K562 (cell line): ENCODE results near the gene IL1RN. TPM values are rescaled to one million over a fixed set of nuclear protein-coding genes. Genes with fewer than 3 reads are reported as not detected.

ENCODE experiments used
- ATAC-seq: fragments of 200-7000 bp; cut with Tn5 transposase; 3 replicates; pipeline ENCODE4 v1.9.1; 2020; ENCODE audit warnings: moderate library complexity
- BruUV-seq: library from RNA; stranded (reverse); fragments of 400-500 nt; replicated peaks from 2 replicates; lab custom pipeline; 2021; lab: Mats Ljungman, UMichigan
- CTCF ChIA-PET: fragments of 300-600 bp; formaldehyde crosslinking; extraction: SDS; loops from one replicate; lab custom pipeline; 2021; ENCODE audit warnings: low intra/inter-chr PET ratio; lab: Yijun Ruan, JAX
- POLR2A ChIA-PET: fragments of 300-600, 350-650 bp; sonication (Branson Sonifier 250); formaldehyde crosslinking; extraction: SDS; loops from one replicate; lab custom pipeline; 2021; ENCODE audit warnings: antibody characterized with exemption, inconsistent platforms; lab: Yijun Ruan, JAX
- DNase-seq, 4 experiments: peaks; one replicate each; pipeline versions ENCODE4 v3.0.0 to v3.0.0-alpha.2; 2011 to 2018; ENCODE audit warnings: low spot score in 3 of 4, mixed read lengths in 3 of 4; ENCODE audit errors: extremely low read depth in 1 of 4
- FAIRE-seq: peaks from 2 replicates; lab custom pipeline; 2011; peaks lifted over from hg19 to GRCh38; lab: Jason Lieb, UNC
- H2AFZ ChIP-seq: 2 replicates; pipeline ENCODE4 v1.6.0; 2011; ENCODE audit warnings: low read depth, low read length, control low read depth, inconsistent platforms
- H3K27ac ChIP-seq: fragments of 200-600 bp; 3 replicates; pipeline ENCODE4 v1.8.0; 2011; ENCODE audit warnings: low read depth, mild to moderate bottlenecking, control low read depth, inconsistent platforms, low read length, moderate library complexity, mixed read lengths; ENCODE audit errors: extremely low read depth
- H3K27me3 ChIP-seq, 2 experiments: fragments of 300-600 bp in 1 of 2; 2 replicates in 1 of 2; 3 replicates in 1 of 2; pipeline versions ENCODE4 v1.6.0 to v1.8.0; 2011; ENCODE audit warnings: inconsistent platforms in 2 of 2, low read length in 2 of 2, mild to moderate bottlenecking in 1 of 2, mixed read lengths in 1 of 2, moderate library complexity in 1 of 2; ENCODE audit not compliant: control insufficient read depth in 2 of 2, insufficient read depth in 2 of 2
- H3K36me3 ChIP-seq: fragments of 300-600 bp; 3 replicates; pipeline ENCODE4 v1.8.0; 2011; ENCODE audit warnings: mild to moderate bottlenecking, low read length, inconsistent platforms; ENCODE audit not compliant: control insufficient read depth, insufficient read depth
- H3K4me1 ChIP-seq, 2 experiments: fragments of 200-600 bp in 1 of 2; replicated peaks in 1 of 2; 2 replicates in 1 of 2; 3 replicates in 1 of 2; pipeline versions ENCODE4 v1.5.1 to v1.8.0; 2011; ENCODE audit warnings: inconsistent platforms in 2 of 2, low read length in 2 of 2, mild to moderate bottlenecking in 1 of 2, mixed read lengths in 1 of 2, moderate library complexity in 1 of 2; ENCODE audit not compliant: control insufficient read depth in 2 of 2, insufficient read depth in 2 of 2
- H3K4me2 ChIP-seq: 2 replicates; pipeline ENCODE4 v1.6.1; 2011; ENCODE audit warnings: low read length, control low read depth, inconsistent platforms, mixed read lengths; ENCODE audit not compliant: insufficient read depth
- H3K4me3 ChIP-seq: fragments of 200-600 bp; sonication (generic), shearing (Covaris generic); 2 replicates; pipeline ENCODE4 v1.5.1; 2016; ENCODE audit warnings: control low read depth, inconsistent platforms
- H3K79me2 ChIP-seq: fragments of 200-600 bp; 3 replicates; pipeline ENCODE4 v1.8.0; 2011; ENCODE audit warnings: low read length, inconsistent platforms; ENCODE audit not compliant: control insufficient read depth, insufficient read depth
- H3K9ac ChIP-seq, 2 experiments: 2 replicates each; pipeline versions ENCODE4 v1.6.0 to v1.6.1; 2011; ENCODE audit warnings: low read depth in 2 of 2, low read length in 2 of 2, control low read depth in 1 of 2, inconsistent platforms in 1 of 2, mild to moderate bottlenecking in 1 of 2, mixed read lengths in 1 of 2; ENCODE audit not compliant: insufficient read depth in 1 of 2
- H3K9me1 ChIP-seq: one replicate; pipeline ENCODE4 v1.6.0; 2011; ENCODE audit warnings: inconsistent platforms, mild to moderate bottlenecking, low read length, moderate library complexity; ENCODE audit not compliant: control insufficient read depth, insufficient read depth
- H3K9me3 ChIP-seq: replicated peaks from 2 replicates; pipeline ENCODE4 v1.5.1; 2011; ENCODE audit warnings: low read depth, low read length, inconsistent platforms; ENCODE audit not compliant: control insufficient read depth, insufficient read depth
- H4K20me1 ChIP-seq: replicated peaks from 2 replicates; pipeline ENCODE4 v1.6.1; 2011; ENCODE audit warnings: low read length, inconsistent platforms, mixed read lengths; ENCODE audit not compliant: control insufficient read depth, insufficient read depth
- CTCF ChIP-seq, 3 experiments: IDR thresholded peaks in 2 of 3; conservative IDR thresholded peaks in 1 of 3; 2 replicates each; pipeline ENCODE4 v1.5.1; 2011 to 2012; ENCODE audit warnings: low read length in 3 of 3, mild to moderate bottlenecking in 3 of 3, control low read depth in 2 of 3, improper control_type of control experiment in 1 of 3, inconsistent platforms in 1 of 3, low read depth in 1 of 3, mixed read lengths in 1 of 3, moderate library complexity in 1 of 3; ENCODE audit not compliant: insufficient read depth in 2 of 3
- CTCFL ChIP-seq: IDR thresholded peaks from 2 replicates; pipeline ENCODE4 v1.6.1; 2011; ENCODE audit warnings: borderline replicate concordance, low read depth, mild to moderate bottlenecking, moderate library complexity, low read length; ENCODE audit not compliant: insufficient read depth, poor library complexity, severe bottlenecking
- FOSL1 ChIP-seq: fragments of 200-800 bp; sonication (Bioruptor generic); conservative IDR thresholded peaks from 2 replicates; pipeline ENCODE4 v1.6.1; 2016; ENCODE audit warnings: missing genetic modification characterization, missing compliant biosample characterization
- FOXJ2 ChIP-seq: fragments of 200-800 bp; sonication (Bioruptor generic); IDR thresholded peaks from 2 replicates; pipeline ENCODE4 v1.6.1; 2016; ENCODE audit warnings: missing genetic modification characterization, missing compliant biosample characterization
- RAD21 ChIP-seq, 2 experiments: fragments of 250-450 bp in 1 of 2; fragments of 450-650 bp in 1 of 2; sonication (Bioruptor Pico) in 1 of 2; formaldehyde crosslinking in 1 of 2; IDR thresholded peaks in 1 of 2; conservative IDR thresholded peaks in 1 of 2; 2 replicates each; pipeline versions ENCODE4 v1.4.0 to v1.8.0; 2020 to 2022; ENCODE audit warnings: mild to moderate bottlenecking in 2 of 2, moderate library complexity in 1 of 2
- WGBS: fragments of 100-300 bp; shearing (Covaris generic); methylation state at CpG from one replicate; pipeline ENCODE4 v1.1.6; 2016; ENCODE audit warnings: low coverage, mixed read lengths; ENCODE audit not compliant: insufficient coverage; ENCODE audit errors: missing lambda C conversion rate; 5-methylcytosine and 5-hydroxymethylcytosine counted together
- in situ Hi-C: fragments of 300-500 bp; cut with MboI; formaldehyde crosslinking; loops from 4 replicates; pipeline ENCODE4 v1.15.0; 2018; ENCODE audit warnings: inconsistent platforms, mixed read lengths
- intact Hi-C: fragments of 100-400 bp; cut with micrococcal nuclease; formaldehyde crosslinking; loops from 2 replicates; pipeline ENCODE4 v1.14.2; 2022
- polyA plus RNA-seq, 8 experiments: library from polyadenylated mRNA; depleted of rRNA in 4 of 8; stranded (reverse) in 5 of 8; unstranded in 3 of 8; fragments of >200 nt; fragmentation: Nextera tagmentation in 2 of 8; fragmentation: Illumina TruSeq in 1 of 8; extraction: Ambion mirVana in 2 of 8; extraction: Trizol in 1 of 8; gene quantifications; 2 replicates each; pipeline versions ENCODE4 v1.2.1 to v1.2.3, GENCODE V29; 2011 to 2014; ENCODE audit warnings: inconsistent platforms in 1 of 8, missing spikeins in 1 of 8
- total RNA-seq, 7 experiments: library from RNA; depleted of rRNA in 6 of 7; stranded (reverse); fragments of >200 nt in 6 of 7; fragmentation: Illumina TruSeq in 2 of 7; extraction: Trizol in 2 of 7; gene quantifications; 2 replicates each; pipeline versions ENCODE4 v1.2.1 to v1.2.3, GENCODE V29; 2011 to 2021; ENCODE audit warnings: low replicate concordance in 1 of 7
- TF ChIP-seq, protein P1 (sequence below): fragments of 250-450 bp; sonication (Bioruptor Pico); IDR thresholded peaks from 2 replicates; pipeline ENCODE4 v1.6.1; 2021; ENCODE audit warnings: mild to moderate bottlenecking

IL1RN gene
- total and polyA plus RNA-seq, 9 of the 15 experiments (the other 6 are each of a cell fraction or from before 2014, with no cell fraction given), result 0.13 TPM; not detected in 8

GRCh38 chr2:113084249-113085000 lies 43.0 kb upstream of the IL1RN start:
- no peaks in the 10 kb centered on the region for H3K4me1 ChIP-seq
- H3K79me2 ChIP-seq, result no peaks in the 10 kb centered on the region
- H3K27me3 ChIP-seq, result peaks cover 2 to 4% of the 10 kb centered on the region in 2 experiments; a peak in 2 of 5 replicates
- intact Hi-C loops, result loop anchor here (5.0 to 10.0 kb wide), 3 partner anchors 118 to 308 kb away; no protein-coding TSS in a partner anchor
- no peaks in the 10 kb centered on the region for H3K9me3 ChIP-seq
- no peak for DNase-seq
- H3K36me3 ChIP-seq, result no peaks in the 10 kb centered on the region
- no peaks in the 10 kb centered on the region for H3K9me1 ChIP-seq
- no peak overlapping the region for H3K9ac ChIP-seq
- peak; percentile 44; the same call in 1 of the 3 replicates for ATAC-seq
- no peak for FAIRE-seq
- in situ Hi-C loops, result no loop called here
- ChIA-PET CTCF (interaction anchor here (0.7 kb wide), 1 partner anchor 245 kb away, joined by 3 read pairs; no protein-coding TSS in a partner anchor), POLR2A (no interaction called here)
- no peak overlapping the region for H3K4me2 ChIP-seq
- H4K20me1 ChIP-seq, result no peaks in the 10 kb centered on the region; the same call in 1 of the 2 replicates
- WGBS, result 3% methylated on average over 5 of the region's 5 CpGs
- BruUV-seq, result no TSS peak
- no peak overlapping the region for H2AFZ ChIP-seq
- no peak overlapping the region for H3K4me3 ChIP-seq
- H3K27ac ChIP-seq, result no peak overlapping the region
- TF ChIP-seq CTCF (IDR thresholded peaks at IDR 0.05 in 2 of 3, conservative IDR thresholded peaks at IDR 0.05 in 1 of 3; ENCODE audit: insufficient read depth in 2 of 3, low read depth in 1 of 3, low read length in 3 of 3), result peak in 2 of 3 experiments; percentile 42 to 68; a peak in 4 of 6 replicates
- peak; percentile 36 to 53 for TF ChIP-seq RAD21 (CRISPR knock-in tag; conservative IDR thresholded peaks at IDR 0.05 in 1 of 2, IDR thresholded peaks at IDR 0.05 in 1 of 2)
- TF ChIP-seq, protein P1, sequence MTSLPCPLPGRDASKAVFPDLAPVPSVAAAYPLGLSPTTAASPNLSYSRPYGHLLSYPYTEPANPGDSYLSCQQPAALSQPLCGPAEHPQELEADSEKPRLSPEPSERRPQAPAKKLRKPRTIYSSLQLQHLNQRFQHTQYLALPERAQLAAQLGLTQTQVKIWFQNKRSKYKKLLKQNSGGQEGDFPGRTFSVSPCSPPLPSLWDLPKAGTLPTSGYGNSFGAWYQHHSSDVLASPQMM (CRISPR knock-in tag), result no peak
- no peak for TF ChIP-seq FOXJ2 (tag)
- TF ChIP-seq FOSL1, result no peak
- peak; percentile 29 for TF ChIP-seq CTCFL
